WTC11 (cell line): ENCODE data around the gene KLHDC4. TPM values are rescaled to one million over a fixed set of nuclear protein-coding genes. Genes with fewer than 3 reads are reported as not detected.
A peak's percentile ranks its signal among the peaks of the same experiment; 100 is the strongest.
"Not testable (repeated sequence)": the region's sequence is repeated elsewhere in the genome, so short reads cannot be mapped to it uniquely, and the experiment has no call there.

Experiments used
- ATAC-seq: fragments of 200-7000 bp; cut with Tn5 transposase; 2 replicates; pipeline ENCODE4 v1.10.0; 2021; ENCODE audit warnings: mild to moderate bottlenecking, moderate library complexity
- CTCF ChIA-PET: fragments of 300-600 bp; sonication (Branson Sonifier 250); formaldehyde crosslinking; loops from one replicate; lab custom pipeline; 2021; ENCODE audit warnings: antibody characterized with exemption; lab: Charles Lee
- POLR2A ChIA-PET: fragments of 350-600 bp; sonication (Branson Sonifier 250); formaldehyde crosslinking; loops from one replicate; lab custom pipeline; 2021; ENCODE audit warnings: antibody characterized with exemption; lab: Charles Lee
- DNase-seq: peaks from one replicate; pipeline ENCODE4 v3.0.0; 2021; ENCODE audit warnings: low spot score
- H3K27ac Mint-ChIP-seq: 2 replicates; pipeline ENCODE4 v1.8.0; 2021; ENCODE audit warnings: mixed read lengths
- H3K27me3 Mint-ChIP-seq: 2 replicates; pipeline ENCODE4 v1.8.0; 2021; ENCODE audit warnings: low read depth, mild to moderate bottlenecking, moderate library complexity, mixed read lengths
- H3K36me3 Mint-ChIP-seq: 2 replicates; pipeline ENCODE4 v1.8.0; 2021; ENCODE audit warnings: mixed read lengths
- H3K4me1 Mint-ChIP-seq: 2 replicates; pipeline ENCODE4 v1.8.0; 2022; ENCODE audit warnings: mixed read lengths
- H3K4me3 Mint-ChIP-seq: 2 replicates; pipeline ENCODE4 v1.8.0; 2021; ENCODE audit warnings: mild to moderate bottlenecking, moderate library complexity, mixed read lengths
- H3K9me3 Mint-ChIP-seq: 2 replicates; pipeline ENCODE4 v1.8.0; 2021; ENCODE audit warnings: mixed read lengths
- ATF1 ChIP-seq: sonication (generic); formaldehyde crosslinking; IDR thresholded peaks from 2 replicates; pipeline ENCODE4 v1.8.1; 2023; ENCODE audit warnings: mild to moderate bottlenecking, moderate library complexity, missing genetic modification reagents
- ESRRA ChIP-seq: sonication (generic); formaldehyde crosslinking; IDR thresholded peaks from 2 replicates; pipeline ENCODE4 v1.8.1; 2022; ENCODE audit warnings: mild to moderate bottlenecking, missing genetic modification reagents, borderline replicate concordance
- GRHL2 ChIP-seq: fragments of 250-450 bp; sonication (Bioruptor Pico); IDR thresholded peaks from 2 replicates; pipeline ENCODE4 v1.8.0; 2022; ENCODE audit warnings: mild to moderate bottlenecking, moderate library complexity; ENCODE audit not compliant: insufficient replicate concordance, severe bottlenecking
- HMGA2 ChIP-seq: fragments of 250-450 bp; sonication (Bioruptor Pico); IDR thresholded peaks from 2 replicates; pipeline ENCODE4 v1.4.0; 2021; ENCODE audit warnings: mild to moderate bottlenecking, moderate library complexity
- JUN ChIP-seq: sonication (generic); formaldehyde crosslinking; IDR thresholded peaks from 2 replicates; pipeline ENCODE4 v1.8.0; 2023; ENCODE audit warnings: mild to moderate bottlenecking, missing genetic modification reagents
- KAT7 ChIP-seq: sonication (generic); formaldehyde crosslinking; IDR thresholded peaks from 2 replicates; pipeline ENCODE4 v1.8.1; 2023; ENCODE audit warnings: missing genetic modification reagents, mild to moderate bottlenecking, borderline replicate concordance
- MLX ChIP-seq: sonication (generic); formaldehyde crosslinking; IDR thresholded peaks from 2 replicates; pipeline ENCODE4 v1.8.1; 2023; ENCODE audit warnings: mild to moderate bottlenecking, missing genetic modification reagents, moderate library complexity
- NFE2L1 ChIP-seq: sonication (generic); formaldehyde crosslinking; IDR thresholded peaks from 2 replicates; pipeline ENCODE4 v1.8.1; 2023; ENCODE audit warnings: missing genetic modification reagents
- NR1H2 ChIP-seq: sonication (generic); formaldehyde crosslinking; IDR thresholded peaks from 2 replicates; pipeline ENCODE4 v1.9.0; 2021; ENCODE audit warnings: mild to moderate bottlenecking, moderate library complexity, missing genetic modification reagents
- NR3C1 ChIP-seq: sonication (generic); formaldehyde crosslinking; conservative IDR thresholded peaks from 2 replicates; pipeline ENCODE4 v1.8.1; 2023; ENCODE audit warnings: low read depth, mild to moderate bottlenecking, missing genetic modification reagents
- OVOL2 ChIP-seq: fragments of 250-450 bp; sonication (Bioruptor Pico); IDR thresholded peaks from 2 replicates; pipeline ENCODE4 v1.9.0; 2021; ENCODE audit warnings: mild to moderate bottlenecking, borderline replicate concordance
- PRRX2 ChIP-seq: fragments of 250-450 bp; sonication (Bioruptor Pico); IDR thresholded peaks from 2 replicates; pipeline ENCODE4 v1.8.0; 2021; ENCODE audit warnings: mild to moderate bottlenecking
- SOX15 ChIP-seq: fragments of 250-450 bp; sonication (Bioruptor Pico); IDR thresholded peaks from 2 replicates; pipeline ENCODE4 v1.9.0; 2021; ENCODE audit warnings: mild to moderate bottlenecking
- SP1 ChIP-seq: sonication (generic); formaldehyde crosslinking; conservative IDR thresholded peaks from 2 replicates; pipeline ENCODE4 v1.8.1; 2022; ENCODE audit warnings: missing genetic modification reagents
- TEAD1 ChIP-seq: sonication (generic); formaldehyde crosslinking; IDR thresholded peaks from 2 replicates; pipeline ENCODE4 v1.8.0; 2022; ENCODE audit warnings: mild to moderate bottlenecking, missing genetic modification reagents
- USF2 ChIP-seq: sonication (generic); formaldehyde crosslinking; IDR thresholded peaks from 2 replicates; pipeline ENCODE4 v1.8.1; 2023; ENCODE audit warnings: mild to moderate bottlenecking, missing genetic modification reagents, moderate library complexity
- ZMAT4 ChIP-seq: fragments of 250-450 bp; sonication (Bioruptor Pico); IDR thresholded peaks from 2 replicates; pipeline ENCODE4 v1.9.0; 2021; ENCODE audit warnings: mild to moderate bottlenecking
- ZNF138 ChIP-seq: sonication (generic); formaldehyde crosslinking; conservative IDR thresholded peaks from 2 replicates; pipeline ENCODE4 v1.8.1; 2022; ENCODE audit warnings: mild to moderate bottlenecking, moderate library complexity, missing genetic modification reagents
- ZNF423 ChIP-seq: fragments of 250-450 bp; sonication (Bioruptor Pico); IDR thresholded peaks from 2 replicates; pipeline ENCODE4 v2.1.2; 2022; ENCODE audit warnings: mild to moderate bottlenecking, moderate library complexity
- ZNF425 ChIP-seq: fragments of 250-450 bp; sonication (Bioruptor Pico); conservative IDR thresholded peaks from 2 replicates; pipeline ENCODE4 v1.9.0; 2021; ENCODE audit warnings: mild to moderate bottlenecking
- ZNF512 ChIP-seq: sonication (generic); formaldehyde crosslinking; IDR thresholded peaks from 2 replicates; pipeline ENCODE4 v1.8.1; 2022; ENCODE audit warnings: missing genetic modification reagents, borderline replicate concordance
- total RNA-seq: library from RNA; stranded (reverse); gene quantifications from 3 replicates; pipeline ENCODE4 v1.2.3, GENCODE V29; 2021

Gene KLHDC4
- total RNA-seq, 1 experiment from 2014 or later, result 63.6 TPM

GRCh38 chr16:87778476-87778829, 12.7 kb upstream of the KLHDC4 start:
- H3K9me3 Mint-ChIP-seq, result no peaks in the 10 kb centered on the region
- 0 out of 2 replicates have a peak, but pooled peaks have one; percentile 3 for TF ChIP-seq NFE2L1 (CRISPR knock-in tag)
- TF ChIP-seq GRHL2 (CRISPR knock-in tag), result no peak
- no peak for TF ChIP-seq MLX (CRISPR knock-in tag)
- TF ChIP-seq ZNF425 (CRISPR knock-in tag), result no peak
- TF ChIP-seq SOX15 (CRISPR knock-in tag), result no peak
- TF ChIP-seq ZNF138, result no peak
- no peak for TF ChIP-seq ZNF423 (CRISPR knock-in tag)
- no peak for TF ChIP-seq NR1H2 (CRISPR knock-in tag)
- no peak for TF ChIP-seq KAT7 (CRISPR knock-in tag)
- TF ChIP-seq ZNF512, result peak; percentile 94; the same call in 1 of the 2 replicates
- no peak for TF ChIP-seq ZMAT4 (CRISPR knock-in tag)
- DNase-seq (no peak), ATAC-seq (no peak)
- POLR2A ChIA-PET, result interaction anchor here (0.7 to 2.3 kb wide), 11 partner anchors 12 to 128 kb away, joined by 3 to 45 read pairs (median 5); partner anchors contain the start of genes KLHDC4 and SLC7A5
- H3K27ac Mint-ChIP-seq, result peak overlapping the region; percentile 95
- peak overlapping the region; percentile 14; the same call in 1 of the 2 replicates for H3K4me3 Mint-ChIP-seq
- CTCF ChIA-PET, result interaction anchor here (0.6 to 5.2 kb wide), 46 partner anchors 9 to 323 kb away, joined by 3 to 192 read pairs (median 4); partner anchors contain the start of genes BANP, KLHDC4 and SLC7A5
- H3K4me1 Mint-ChIP-seq, result peaks cover 14% of the 10 kb centered on the region
- no peaks in the 10 kb centered on the region for H3K36me3 Mint-ChIP-seq
- peaks cover 3% of the 10 kb centered on the region for H3K27me3 Mint-ChIP-seq

- CTCF ChIA-PET, DNase-seq, H3K9me3 Mint-ChIP-seq, H3K27ac Mint-ChIP-seq, H3K36me3 Mint-ChIP-seq, H3K4me1 Mint-ChIP-seq, POLR2A ChIA-PET, ATAC-seq, H3K27me3 Mint-ChIP-seq, H3K4me3 Mint-ChIP-seq: not testable (repeated sequence)
These were observed 8.1 kb upstream of the KLHDC4 start for GRCh38 chr16:87773836-87774235.

GRCh38 chr16:87767456-87767855, 1.7 kb upstream of the KLHDC4 start:
- CTCF ChIA-PET, result interaction anchor here (0.7 to 3.7 kb wide), 4 partner anchors 12 to 393 kb away, joined by 3 to 42 read pairs (median 20); no protein-coding TSS in a partner anchor
- POLR2A ChIA-PET, DNase-seq, H3K27ac Mint-ChIP-seq, ATAC-seq, H3K27me3 Mint-ChIP-seq, H3K4me1 Mint-ChIP-seq, H3K9me3 Mint-ChIP-seq: not testable (repeated sequence)
- Mint-ChIP-seq H3K36me3 (peaks cover 14% of the 10 kb centered on the region), H3K4me3 (peak overlapping the region; percentile 100)

- Mint-ChIP-seq H3K4me3 (peak overlapping the region; percentile 100), H3K27ac (no peak overlapping the region), H3K9me3 (no peaks in the 10 kb centered on the region), H3K4me1 (peaks cover 6% of the 10 kb centered on the region; the same call in 1 of the 2 replicates), H3K36me3 (peaks cover 18% of the 10 kb centered on the region), H3K27me3 (no peaks in the 10 kb centered on the region)
- POLR2A ChIA-PET, result interaction anchor here (0.6 to 1.1 kb wide), 5 partner anchors 13 to 103 kb away, joined by 3 to 4 read pairs (median 3); partner anchors contain the start of gene SLC7A5
- DNase-seq, result no peak
- CTCF ChIA-PET, result interaction anchor here (1.1 to 2.1 kb wide), 2 partner anchors 13 to 105 kb away, joined by 6 to 14 read pairs; no protein-coding TSS in a partner anchor
- no peak for ATAC-seq
- no peak for TF ChIP-seq NR1H2 (CRISPR knock-in tag)
- TF ChIP-seq ZNF423 (CRISPR knock-in tag), result no peak
- no peak for TF ChIP-seq KAT7 (CRISPR knock-in tag)
- no peak for TF ChIP-seq PRRX2 (CRISPR knock-in tag)
- TF ChIP-seq USF2 (CRISPR knock-in tag), result no peak
- TF ChIP-seq HMGA2 (CRISPR knock-in tag), result no peak
- no peak for TF ChIP-seq NR3C1
- no peak for TF ChIP-seq JUN (CRISPR knock-in tag)
- no peak for TF ChIP-seq GRHL2 (CRISPR knock-in tag)
- no peak for TF ChIP-seq TEAD1
- TF ChIP-seq OVOL2 (CRISPR knock-in tag), result no peak
- no peak for TF ChIP-seq ATF1 (CRISPR knock-in tag)
- TF ChIP-seq SP1 (CRISPR knock-in tag), result no peak
- no peak for TF ChIP-seq ESRRA (CRISPR knock-in tag)
- TF ChIP-seq MLX (CRISPR knock-in tag), result no peak
These were observed 655 bp upstream of the KLHDC4 start for GRCh38 chr16:87766485-87766797.
